Stimulated activated CD4-positive, alpha-beta T cell treated with anti-CD3 and anti-CD28 coated beads, Interleukin-15, amount 100 ng/mL, for 24 hours (primary cell): ENCODE data around the gene XRCC6.

ENCODE experiments used
- DNase-seq: peaks from one replicate; pipeline ENCODE4 v3.0.0-alpha.2; 2020

The XRCC6 gene

GRCh38 chr22:41688365-41689211 lies 67.5 kb downstream of the XRCC6 start, which contains the start of gene SNU13:
Gene SNU13, minus strand, starts transcription at chr22:41688867. Its CDS starts 71 bp downstream, at chr22:41688796.
- DNase-seq: peak; percentile 96

GRCh38 chr22:41690476-41690875 lies 69.4 kb downstream of the XRCC6 start:
- DNase-seq: no peak

- DNase-seq: no peak
Measured at GRCh38 chr22:41695211-41695610, 74.1 kb downstream of the XRCC6 start.

GRCh38 chr22:41696703-41697102 lies 75.6 kb downstream of the XRCC6 start:
- no peak for DNase-seq

- peak; percentile 96 for DNase-seq
Measured at GRCh38 chr22:41697126-41697775, 76.2 kb downstream of the XRCC6 start.

GRCh38 chr22:41699264-41700107 lies 78.4 kb downstream of the XRCC6 start, which contains the start of gene MEI1:
Gene MEI1, plus strand, starts transcription at chr22:41699503. Its CDS starts 36 bp downstream, at chr22:41699539.
- peak; percentile 94 for DNase-seq

GRCh38 chr22:41700108-41700364 lies 78.9 kb downstream of the XRCC6 start:
- DNase-seq: no peak

- DNase-seq: no peak
Measured at GRCh38 chr22:41702763-41703162, 81.7 kb downstream of the XRCC6 start.

GRCh38 chr22:41709341-41709740 lies 88.2 kb downstream of the XRCC6 start:
- DNase-seq: no peak

GRCh38 chr22:41713004-41713403 lies 91.9 kb downstream of the XRCC6 start:
- DNase-seq: no peak
